HG02678 (cell line): Measurements from ENCODE around the gene SPTBN2.

ENCODE experiments used
- ATAC-seq: cut with Tn5 transposase; IDR thresholded peaks from one replicate; pipeline ENCODE4 v1.9.1; 2021; ENCODE audit warnings: mild to moderate bottlenecking, moderate library complexity; ENCODE audit not compliant: unreplicated experiment

Gene SPTBN2

DNA sequence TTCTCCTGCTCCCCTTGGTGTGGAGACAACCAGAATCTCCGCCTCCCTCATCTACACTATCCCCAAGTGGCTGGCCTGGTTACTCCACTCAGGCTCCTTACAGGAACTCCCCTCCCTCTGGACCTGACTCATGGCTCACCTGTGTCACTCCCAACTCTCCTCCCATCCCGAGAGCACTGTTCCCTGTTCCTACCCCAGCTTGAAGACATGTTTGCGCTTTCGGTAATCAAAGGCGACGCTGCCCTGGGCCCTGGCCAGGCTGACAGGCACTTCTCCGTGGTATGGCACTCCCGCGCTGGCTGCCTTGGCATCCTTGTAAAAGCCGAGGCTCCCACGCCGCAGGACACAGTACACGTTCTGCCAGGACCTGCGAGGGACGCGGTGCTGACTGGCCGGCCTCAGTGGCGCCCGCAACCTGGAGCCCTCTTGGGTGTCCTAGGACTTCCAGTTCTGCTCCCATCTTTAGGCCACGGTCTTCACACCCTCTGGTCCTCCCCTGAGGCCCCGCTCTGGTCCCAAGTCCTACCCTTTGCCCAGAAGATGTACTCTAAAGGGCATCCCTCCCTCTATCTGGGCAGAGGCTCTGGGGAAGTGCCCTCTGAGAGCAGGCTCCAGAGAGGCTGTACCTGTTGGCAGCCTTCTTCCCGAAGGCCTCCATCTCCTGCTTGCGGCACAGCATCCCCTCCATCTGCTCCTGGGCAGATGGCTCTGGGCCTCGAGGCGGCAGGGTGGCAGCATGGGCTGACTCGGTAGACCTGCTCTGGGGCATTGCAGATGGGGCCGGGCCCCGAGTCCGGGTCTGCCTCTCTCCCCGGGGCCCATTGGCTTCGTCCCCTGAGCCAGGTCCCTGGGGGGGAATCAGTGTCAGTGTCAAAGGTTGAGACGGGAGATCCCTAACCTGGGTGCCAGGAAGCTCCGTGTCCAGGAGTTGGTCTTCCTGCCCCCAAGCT, 41.9 kb downstream of the SPTBN2 start:
- no peak for ATAC-seq

DNA sequence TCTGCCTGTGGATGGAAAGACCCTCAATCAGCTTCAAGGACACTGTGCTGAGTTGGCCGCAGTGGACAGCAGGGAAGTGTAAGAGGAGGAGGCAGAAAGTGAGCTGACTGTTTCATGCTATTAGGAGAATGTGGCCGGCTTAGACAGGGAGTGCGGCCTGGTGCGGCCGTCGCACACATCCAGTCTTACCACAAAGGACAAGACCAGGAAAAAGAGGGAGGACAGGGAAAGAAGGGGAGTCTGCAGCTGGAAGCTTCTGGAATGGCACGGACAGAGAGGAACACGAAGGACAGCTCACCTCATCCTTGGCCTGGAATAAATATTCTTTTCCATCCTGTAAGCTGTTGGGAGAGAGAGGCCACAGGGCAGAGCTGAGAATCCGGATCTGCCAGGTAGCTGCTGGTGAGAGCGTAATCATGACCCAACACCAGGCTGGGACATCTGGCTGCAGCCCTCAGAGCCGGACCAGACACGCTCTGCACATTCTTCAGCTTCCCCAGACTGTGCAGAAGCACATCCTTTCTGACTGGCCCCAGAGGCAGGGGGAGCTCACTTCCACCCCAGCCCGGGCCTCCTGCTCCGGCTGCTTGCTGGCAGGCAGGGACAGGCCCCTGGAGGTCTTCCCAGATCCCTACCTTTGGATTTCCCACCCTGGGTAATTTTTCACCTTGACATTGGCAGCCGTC, 42.8 kb downstream of the SPTBN2 start:
- ATAC-seq, result no peak

GRCh38 chr11:66685276-66686099, 43.5 kb downstream of the SPTBN2 start:
- no peak for ATAC-seq

DNA sequence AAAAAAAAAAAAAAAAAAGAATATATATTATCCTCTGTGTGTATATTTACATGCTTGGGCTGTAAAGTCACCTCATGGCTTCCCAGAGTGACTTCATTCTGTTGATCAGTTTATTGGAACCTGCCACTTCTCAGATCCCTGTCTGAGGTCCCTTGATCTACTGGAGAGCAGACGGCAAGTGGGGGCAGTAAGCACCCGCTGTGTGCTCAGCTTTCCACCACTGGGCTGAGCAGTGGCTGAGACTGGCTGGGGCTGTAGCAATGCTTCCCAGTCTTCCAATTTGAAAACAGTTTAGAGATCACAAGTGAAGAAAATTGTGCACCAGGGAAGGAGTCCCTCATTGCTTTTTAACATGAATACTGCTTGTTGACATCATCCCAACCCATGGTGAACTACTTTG, 44.4 kb downstream of the SPTBN2 start:
- ATAC-seq, result no peak

GRCh38 chr11:66683877-66684276, 45.1 kb downstream of the SPTBN2 start:
- ATAC-seq, result no peak

DNA sequence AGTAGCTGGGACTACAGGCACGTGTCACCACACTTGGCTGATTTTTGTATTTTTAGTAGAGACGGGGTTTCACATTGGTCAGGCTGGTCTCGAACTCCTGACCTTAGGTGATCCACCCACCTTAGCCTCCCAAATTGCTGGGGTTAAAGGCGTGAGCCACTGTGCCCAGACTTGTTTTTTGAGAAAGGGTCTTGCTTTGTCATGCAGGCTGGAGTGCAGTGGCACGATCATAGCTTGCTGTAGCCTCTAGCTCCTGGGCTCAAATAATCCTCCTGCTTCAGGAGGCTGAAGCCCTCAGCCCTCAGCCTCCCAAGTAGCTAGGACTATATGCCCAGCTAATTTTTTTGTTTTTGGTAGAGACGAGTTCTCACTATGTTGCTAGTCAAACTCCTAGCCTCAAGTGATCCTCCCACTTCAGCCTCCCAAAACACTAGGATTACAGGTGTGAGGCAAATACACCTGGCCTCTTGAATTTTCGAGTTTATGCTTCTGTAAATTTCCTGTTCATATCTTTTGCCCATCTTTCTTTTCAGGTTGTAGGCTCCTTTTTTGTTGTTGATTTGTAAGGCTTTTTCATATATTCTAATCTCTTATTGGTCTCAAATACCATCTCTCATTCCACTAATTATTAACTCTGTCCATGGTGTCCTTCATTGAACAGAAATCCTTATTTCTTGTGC, 47.9 kb downstream of the SPTBN2 start:
- no peak for ATAC-seq

- ATAC-seq, result peak; percentile 84
These were observed 51.2 kb downstream of the SPTBN2 start, which contains the start of gene RBM4B for GRCh38 chr11:66677599-66678375. Gene RBM4B, minus strand, starts transcription at chr11:66677887. Its CDS starts 808 bp downstream, at chr11:66677079.

DNA sequence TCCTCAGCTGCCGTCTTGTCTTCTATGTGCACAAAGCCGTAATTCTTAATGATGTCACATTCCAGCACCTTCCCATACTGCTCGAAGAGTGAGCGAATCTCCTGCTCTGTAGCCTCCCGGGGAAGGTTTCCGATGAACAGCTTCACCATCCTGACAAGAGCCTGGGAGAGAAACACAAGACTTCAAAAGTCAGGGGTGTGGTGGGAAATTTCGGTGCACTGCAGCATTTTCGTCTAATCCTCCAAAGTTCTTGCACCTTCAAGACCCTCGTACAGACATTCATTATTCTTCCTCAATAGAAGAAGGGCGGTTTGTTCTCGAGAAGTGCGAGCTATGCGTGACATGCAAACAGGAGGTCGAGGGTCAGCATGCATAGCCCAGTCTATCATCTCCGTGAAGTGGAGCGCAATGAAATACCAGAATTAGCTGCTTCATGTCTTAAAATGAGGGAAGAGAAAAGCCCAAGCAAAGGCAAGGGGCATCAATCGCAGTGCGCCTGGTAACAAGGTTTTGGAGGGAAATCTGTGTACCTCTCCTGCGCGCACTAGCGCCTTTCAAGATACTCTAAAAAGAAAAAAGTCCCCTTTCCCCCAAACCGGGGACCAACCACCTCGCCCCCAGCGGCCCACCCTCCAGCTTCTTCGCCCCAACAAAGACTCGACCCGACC, 52.0 kb downstream of the SPTBN2 start:
- ATAC-seq, result no peak

GRCh38 chr11:66676282-66676919, 52.6 kb downstream of the SPTBN2 start:
- no peak for ATAC-seq

DNA sequence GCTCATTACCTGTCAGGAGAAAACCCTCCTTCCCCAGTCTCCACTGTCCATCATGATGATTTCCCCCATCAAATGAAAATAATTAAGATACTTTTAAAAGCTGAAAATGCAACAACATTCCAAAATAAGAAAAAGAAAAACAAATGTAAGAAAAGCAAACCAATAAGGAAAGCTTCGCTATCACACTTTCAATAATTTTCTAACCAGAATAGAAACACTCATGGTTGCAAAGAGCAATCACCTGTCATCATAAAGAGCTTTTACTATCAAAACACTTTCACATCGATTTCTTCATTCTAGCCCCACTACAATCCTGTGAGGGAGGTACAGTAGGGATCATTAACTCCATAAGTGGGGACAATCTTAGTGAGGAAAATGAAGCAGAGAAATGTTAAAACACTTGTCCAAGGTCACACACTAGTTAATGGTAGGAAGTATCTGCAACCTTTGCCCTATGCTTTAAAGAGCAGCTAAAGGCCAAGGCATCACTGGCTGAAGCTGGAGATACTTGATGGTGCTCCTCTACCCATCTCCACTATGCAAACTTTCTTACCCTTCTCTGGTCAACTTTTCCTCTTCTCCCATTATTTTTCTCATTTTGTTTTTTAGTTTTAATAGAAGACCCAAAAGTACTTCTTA, 53.9 kb downstream of the SPTBN2 start:
- ATAC-seq, result no peak

GRCh38 chr11:66670816-66671215, 58.2 kb downstream of the SPTBN2 start:
- no peak for ATAC-seq

GRCh38 chr11:66665369-66665768, 63.6 kb downstream of the SPTBN2 start:
- no peak for ATAC-seq

DNA sequence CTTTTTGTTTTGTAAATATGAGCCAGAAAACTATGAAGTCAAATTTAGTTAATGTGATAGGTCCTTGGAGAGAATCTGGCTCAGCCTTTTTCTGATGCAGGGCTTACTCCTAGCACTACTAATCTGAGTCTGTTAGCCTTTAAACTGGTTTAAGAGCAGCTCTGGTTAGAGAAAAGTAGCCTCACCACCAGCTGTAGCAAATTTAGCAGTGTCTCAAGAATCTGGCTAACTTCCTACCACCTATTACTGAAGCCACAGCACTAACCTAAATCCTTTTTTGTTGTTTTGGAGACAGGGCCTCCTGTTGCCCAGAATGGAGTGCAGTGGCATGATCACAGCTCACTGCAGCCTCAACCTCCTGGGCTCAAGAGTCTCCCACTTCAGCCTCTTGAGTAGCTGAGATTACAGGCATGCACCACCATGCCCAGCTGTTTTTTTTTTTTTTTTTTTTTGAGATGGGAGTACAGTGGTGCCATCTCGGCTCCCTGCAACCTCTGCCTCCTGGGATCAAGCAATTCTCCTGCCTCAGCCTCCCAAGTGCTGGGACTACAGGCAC, 65.2 kb downstream of the SPTBN2 start:
- ATAC-seq, result no peak

- ATAC-seq, result no peak
These were observed 69.3 kb downstream of the SPTBN2 start for GRCh38 chr11:66659763-66660162.

- no peak for ATAC-seq
These were observed 75.9 kb downstream of the SPTBN2 start for GRCh38 chr11:66653123-66653522.

- ATAC-seq, result no peak
These were observed 76.4 kb downstream of the SPTBN2 start for GRCh38 chr11:66652651-66653050.

- ATAC-seq, result no peak
These were observed 78.0 kb downstream of the SPTBN2 start for GRCh38 chr11:66651016-66651415.

- no peak for ATAC-seq
These were observed 79.1 kb downstream of the SPTBN2 start for GRCh38 chr11:66649903-66650302.
